Aorta (tissue), 5 donors: ENCODE measurements around the gene COL21A1. TPM values are rescaled to one million over a fixed set of nuclear protein-coding genes. Genes with fewer than 3 reads are reported as not detected.

Source experiments
- ATAC-seq: fragments of 200-7000 bp; cut with Tn5 transposase; one replicate; pipeline ENCODE4 v1.9.1; 2022; ENCODE audit warnings: moderate library complexity; ENCODE audit not compliant: low FRiP score
- DNase-seq, 2 donors: peaks; one replicate each; pipeline ENCODE4 v3.0.0-alpha.2; 2020
- H3K27ac ChIP-seq, 2 donors: one replicate each; pipeline ENCODE4 v1.5.1; 2013; ENCODE audit warnings: low read length in 2 of 2, mild to moderate bottlenecking in 2 of 2, moderate library complexity in 2 of 2, control low read depth in 1 of 2, inconsistent platforms in 1 of 2, low read depth in 1 of 2
- H3K27me3 ChIP-seq, 2 donors: one replicate each; pipeline ENCODE4 v1.6.1; 2013; ENCODE audit warnings: control low read depth in 1 of 2, low read length in 1 of 2, mild to moderate bottlenecking in 1 of 2, moderate library complexity in 1 of 2; ENCODE audit not compliant: insufficient read depth in 2 of 2, control insufficient read depth in 1 of 2
- H3K36me3 ChIP-seq, 2 donors: one replicate each; pipeline ENCODE4 v1.6.1; 2013; ENCODE audit warnings: control low read depth in 1 of 2, low read length in 1 of 2, mild to moderate bottlenecking in 1 of 2; ENCODE audit not compliant: insufficient read depth in 2 of 2, control insufficient read depth in 1 of 2
- H3K4me1 ChIP-seq, 2 donors: one replicate each; pipeline ENCODE4 v1.6.1; 2013; ENCODE audit warnings: low read length in 2 of 2, control low read depth in 1 of 2, mild to moderate bottlenecking in 1 of 2, moderate library complexity in 1 of 2; ENCODE audit not compliant: insufficient read depth in 2 of 2, control insufficient read depth in 1 of 2
- H3K4me3 ChIP-seq, 2 donors: one replicate each; pipeline ENCODE4 v1.5.1; 2013; ENCODE audit warnings: low read length in 2 of 2, control low read depth in 1 of 2, mild to moderate bottlenecking in 1 of 2
- H3K9me3 ChIP-seq: one replicate; pipeline ENCODE4 v1.6.1; 2013; ENCODE audit warnings: mild to moderate bottlenecking, low read length; ENCODE audit not compliant: control insufficient read depth
- WGBS, 2 donors: extraction: QIAGEN DNeasy Blood & Tissue Kit; methylation state at CpG; one replicate each; pipeline ENCODE4 v1.1.7; 2013; 5-methylcytosine and 5-hydroxymethylcytosine counted together
- intact Hi-C, 2 donors: fragments of 100-400 bp; cut with DNase I; formaldehyde crosslinking; loops; one replicate each; pipeline versions ENCODE4 v1.14.2 to v1.15.0; 2022
- polyA plus RNA-seq, 2 donors: library from polyadenylated mRNA; stranded (reverse); fragments of 200-250 nt; gene quantifications; one replicate each; pipeline ENCODE4 v1.2.3, GENCODE V29; 2013
- total RNA-seq, 2 donors: library from RNA; stranded (reverse); fragmentation: NEBNext Ultra II Directional; extraction: Animal tissue kit (Norgen Biotek cat#: 25700); gene quantifications; one replicate each; pipeline ENCODE4 v1.2.1, GENCODE V29; 2021
- donor health status: healthy with polysubstance abuse.
- donor health status: Bipolar disorder and iron deficiency.
- donor health status: DM: no; HTN: no; CAD: no.
- donor health status: DM: no; HTN: no; CAD: no.
- donor health status: DM: yes; HTN: yes; CAD: no.

COL21A1 gene
- total and polyA plus RNA-seq, 4 donors: 22.5 to 67.0 (median 31.1) TPM

GRCh38 chr6:56242346-56242745, 5.0 kb downstream of the COL21A1 start:
- Histone ChIP-seq H3K9me3 (no peaks in the 10 kb centered on the region), H3K27ac (no peak overlapping the region), H3K36me3 (no peaks in the 10 kb centered on the region), H3K4me3 (no peak overlapping the region), H3K4me1 (peaks cover 5 to 15% of the 10 kb centered on the region in 2 donors), H3K27me3 (no peaks in the 10 kb centered on the region)
- intact Hi-C loops: loop anchor here (10.0 kb wide), 2 partner anchors 148 to 168 kb away; no protein-coding TSS in a partner anchor
- ATAC-seq (no peak), DNase-seq (no peak)
- 0 to 2% methylated on average over 2 of the region's 2 CpGs for WGBS, 2 donors

GRCh38 chr6:56241124-56241802, 6.1 kb downstream of the COL21A1 start:
- Histone ChIP-seq H3K27me3 (no peaks in the 10 kb centered on the region), H3K4me1 (peaks cover 5 to 17% of the 10 kb centered on the region in 2 donors), H3K4me3 (peak overlapping the region; percentile 64 to 72), H3K9me3 (no peaks in the 10 kb centered on the region), H3K36me3 (no peaks in the 10 kb centered on the region), H3K27ac (peak overlapping the region; percentile 82 to 87)
- DNase-seq (no peak), ATAC-seq (no peak)
- intact Hi-C loops: loop anchor here (10.0 kb wide), 2 partner anchors 146 to 166 kb away; no protein-coding TSS in a partner anchor
- WGBS, 2 donors: 13 to 14% methylated on average over 5 of the region's 5 CpGs

GRCh38 chr6:56238352-56238751, 9.0 kb downstream of the COL21A1 start:
- ATAC-seq (no peak), DNase-seq (no peak)
- WGBS, 2 donors: 74 to 77% methylated on average over 2 of the region's 2 CpGs
- Histone ChIP-seq H3K27me3 (no peaks in the 10 kb centered on the region), H3K4me1 (peaks cover 3 to 24% of the 10 kb centered on the region in 2 donors), H3K36me3 (no peaks in the 10 kb centered on the region), H3K27ac (no peak overlapping the region), H3K9me3 (no peaks in the 10 kb centered on the region), H3K4me3 (no peak overlapping the region)
- intact Hi-C loops: loop anchor here in 1 of 2 donors (10.0 kb wide), 1 partner anchor 54 kb away; no protein-coding TSS in a partner anchor

- 0 to 8% methylated on average over 1 of the region's 1 CpG for WGBS, 2 donors
- no peak overlapping the region for H3K4me3 ChIP-seq
- no peaks in the 10 kb centered on the region for H3K36me3 ChIP-seq
- ATAC-seq (peak; percentile 49), DNase-seq (no peak)
- H3K27ac ChIP-seq: no peak overlapping the region
- H3K9me3 ChIP-seq: no peaks in the 10 kb centered on the region
- no peaks in the 10 kb centered on the region for H3K27me3 ChIP-seq
- peaks cover 3 to 22% of the 10 kb centered on the region in 2 donors for H3K4me1 ChIP-seq
- intact Hi-C loops: loop anchor here in 1 of 2 donors (10.0 kb wide), 1 partner anchor 50 kb away; no protein-coding TSS in a partner anchor
Measured at GRCh38 chr6:56235245-56235644, 12.1 kb downstream of the COL21A1 start.

GRCh38 chr6:56232436-56232835, 14.9 kb downstream of the COL21A1 start:
- H3K4me1 ChIP-seq: peaks cover 3 to 18% of the 10 kb centered on the region in 2 donors
- 7 to 14% methylated on average over 2 of the region's 2 CpGs for WGBS, 2 donors
- no peaks in the 10 kb centered on the region for H3K27me3 ChIP-seq
- H3K36me3 ChIP-seq: no peaks in the 10 kb centered on the region
- DNase-seq: no peak
- no peak for ATAC-seq
- H3K27ac ChIP-seq: peak overlapping the region in 1 of 2 donors; percentile 28
- no peak overlapping the region for H3K4me3 ChIP-seq
- no peaks in the 10 kb centered on the region for H3K9me3 ChIP-seq
- intact Hi-C loops: loop anchor here in 1 of 2 donors (10.0 kb wide), 1 partner anchor 48 kb away; no protein-coding TSS in a partner anchor

GRCh38 chr6:56231827-56232226, 15.6 kb downstream of the COL21A1 start:
- H3K4me1 ChIP-seq: peaks cover 3 to 16% of the 10 kb centered on the region in 2 donors
- H3K27me3 ChIP-seq: no peaks in the 10 kb centered on the region
- ATAC-seq: no peak
- no peak for DNase-seq
- intact Hi-C loops: loop anchor here in 1 of 2 donors (10.0 kb wide), 1 partner anchor 47 kb away; no protein-coding TSS in a partner anchor
- no peaks in the 10 kb centered on the region for H3K9me3 ChIP-seq
- no peak overlapping the region for H3K4me3 ChIP-seq
- no peak overlapping the region for H3K27ac ChIP-seq
- no peaks in the 10 kb centered on the region for H3K36me3 ChIP-seq

GRCh38 chr6:56230976-56231566, 16.3 kb downstream of the COL21A1 start:
- 61 to 64% methylated on average over 4 of the region's 4 CpGs for WGBS, 2 donors
- no peak for ATAC-seq

GRCh38 chr6:56227071-56227879, 20.1 kb downstream of the COL21A1 start:
- ATAC-seq (no peak), DNase-seq (no peak)
- H3K9me3 ChIP-seq: no peaks in the 10 kb centered on the region
- no peaks in the 10 kb centered on the region for H3K36me3 ChIP-seq
- H3K27me3 ChIP-seq: no peaks in the 10 kb centered on the region
- peaks cover 4 to 10% of the 10 kb centered on the region in 2 donors for H3K4me1 ChIP-seq
- no peak overlapping the region for H3K4me3 ChIP-seq
- WGBS, 2 donors: 50 to 55% methylated on average over 2 of the region's 2 CpGs
- intact Hi-C loops: no loop called here
- no peak overlapping the region for H3K27ac ChIP-seq

More at GRCh38 chr6:56230976-56231566, 16.3 kb downstream of the COL21A1 start:
- H3K27me3 ChIP-seq: no peaks in the 10 kb centered on the region
- DNase-seq: no peak
- H3K9me3 ChIP-seq: no peaks in the 10 kb centered on the region
- intact Hi-C loops: loop anchor here in 1 of 2 donors (10.0 kb wide), 1 partner anchor 46 kb away; no protein-coding TSS in a partner anchor
- H3K4me3 ChIP-seq: no peak overlapping the region
- H3K4me1 ChIP-seq: peaks cover 3 to 16% of the 10 kb centered on the region in 2 donors
- H3K27ac ChIP-seq: no peak overlapping the region
- no peaks in the 10 kb centered on the region for H3K36me3 ChIP-seq
